C4-2B (cell line): ENCODE measurements around the gene CDC73.

Experiments used
- CTCF ChIP-seq: fragments of 450-650 bp; conservative IDR thresholded peaks from 2 replicates; pipeline ENCODE4 v1.5.1; 2017; ENCODE audit warnings: mild to moderate bottlenecking
- ZFX ChIP-seq: fragments of 450-650 bp; IDR thresholded peaks from 2 replicates; pipeline ENCODE4 v1.6.1; 2017

DNA sequence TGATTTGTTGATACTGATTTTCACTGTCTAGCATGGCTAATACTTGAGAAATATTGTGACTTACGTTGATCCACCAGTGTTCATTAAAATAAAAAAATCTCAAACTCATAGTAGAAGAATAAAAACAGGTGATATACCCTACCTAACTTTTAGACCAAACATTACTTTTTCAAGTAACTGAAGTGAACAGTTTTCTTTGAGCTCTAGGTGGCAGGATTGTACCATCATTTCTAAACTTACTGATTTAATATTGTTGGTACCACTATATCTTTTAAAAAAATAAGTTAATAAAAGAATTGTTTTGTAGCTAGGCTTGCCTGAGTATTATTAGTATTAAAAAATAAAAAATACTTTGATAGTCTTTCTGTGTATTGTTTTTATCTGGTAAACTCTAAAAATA is 21.5 kb downstream of the CDC73 start:
- TF ChIP-seq CTCF (peak; percentile 52), ZFX (no peak)
